GM13977 (cell line): ENCODE measurements around the gene SMIM24.
A peak's percentile ranks its signal among the peaks of the same experiment; 100 is the strongest.

ENCODE experiments used
- DNase-seq: peaks from one replicate; pipeline ENCODE4 v3.0.0; 2012; ENCODE audit warnings: low spot score
- in situ Hi-C: fragments of 300-500 bp; cut with MboI; formaldehyde crosslinking; loops from one replicate; pipeline ENCODE4 v1.12.0; 2022; ENCODE audit warnings: low sequenced_read_pairs, low pct_unique_long_range_greater_than_20kb, mixed read lengths, inconsistent platforms; ENCODE audit not compliant: unreplicated experiment
- TF ChIP-seq, protein P1 (sequence below): IDR thresholded peaks from 2 replicates; pipeline ENCODE4 v1.5.1; 2012; ENCODE audit warnings: mild to moderate bottlenecking, control low read depth; ENCODE audit not compliant: insufficient read depth; ENCODE audit errors: extremely low read depth, missing control alignments

SMIM24 gene

GRCh38 chr19:3479177-3479833, 1.0 kb downstream of the SMIM24 start:
- TF ChIP-seq, protein P1, sequence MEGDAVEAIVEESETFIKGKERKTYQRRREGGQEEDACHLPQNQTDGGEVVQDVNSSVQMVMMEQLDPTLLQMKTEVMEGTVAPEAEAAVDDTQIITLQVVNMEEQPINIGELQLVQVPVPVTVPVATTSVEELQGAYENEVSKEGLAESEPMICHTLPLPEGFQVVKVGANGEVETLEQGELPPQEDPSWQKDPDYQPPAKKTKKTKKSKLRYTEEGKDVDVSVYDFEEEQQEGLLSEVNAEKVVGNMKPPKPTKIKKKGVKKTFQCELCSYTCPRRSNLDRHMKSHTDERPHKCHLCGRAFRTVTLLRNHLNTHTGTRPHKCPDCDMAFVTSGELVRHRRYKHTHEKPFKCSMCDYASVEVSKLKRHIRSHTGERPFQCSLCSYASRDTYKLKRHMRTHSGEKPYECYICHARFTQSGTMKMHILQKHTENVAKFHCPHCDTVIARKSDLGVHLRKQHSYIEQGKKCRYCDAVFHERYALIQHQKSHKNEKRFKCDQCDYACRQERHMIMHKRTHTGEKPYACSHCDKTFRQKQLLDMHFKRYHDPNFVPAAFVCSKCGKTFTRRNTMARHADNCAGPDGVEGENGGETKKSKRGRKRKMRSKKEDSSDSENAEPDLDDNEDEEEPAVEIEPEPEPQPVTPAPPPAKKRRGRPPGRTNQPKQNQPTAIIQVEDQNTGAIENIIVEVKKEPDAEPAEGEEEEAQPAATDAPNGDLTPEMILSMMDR, result no peak
- in situ Hi-C loops, result loop anchor here (25.0 kb wide), 1 partner anchor 517 kb away; no protein-coding TSS in a partner anchor
- peak; percentile 83 for DNase-seq

DNA sequence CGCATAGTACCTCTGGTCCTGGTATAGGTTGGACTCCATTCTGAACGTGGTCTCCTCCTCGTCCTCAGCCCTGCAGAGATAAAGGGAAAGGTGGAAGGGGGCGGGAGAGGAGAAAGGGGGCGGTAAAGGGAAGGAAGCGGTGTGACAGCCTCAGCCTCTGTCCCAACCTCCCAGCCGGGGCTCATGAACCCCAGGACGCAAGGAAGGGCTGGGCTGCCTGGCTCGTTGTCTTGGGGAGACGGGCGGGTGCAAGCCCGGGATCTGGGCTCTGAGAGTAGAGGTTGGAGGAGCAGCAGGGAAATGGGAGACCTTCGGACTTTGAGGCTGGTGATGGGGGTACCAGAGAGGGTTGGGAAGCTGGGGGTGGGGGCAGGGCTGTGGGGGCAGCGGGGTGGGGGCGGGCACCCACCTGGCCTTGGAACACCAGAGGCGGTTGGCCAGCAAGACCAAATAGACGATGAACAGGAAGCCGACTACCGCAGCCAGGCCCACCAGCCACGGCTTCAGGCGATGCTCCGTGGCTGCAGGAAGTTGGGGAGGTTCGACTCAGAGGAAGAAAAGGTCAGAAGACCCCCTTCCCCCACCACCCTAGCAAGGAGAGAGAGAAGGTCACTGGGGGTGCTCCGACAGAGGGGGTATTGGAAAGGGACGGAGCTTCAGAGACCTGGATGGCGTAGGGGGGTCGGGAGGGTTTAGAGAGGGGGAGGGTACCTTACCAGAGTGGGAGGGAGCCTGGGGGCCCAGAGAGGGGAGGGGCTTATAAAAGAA, 1.7 kb downstream of the SMIM24 start:
- TF ChIP-seq, protein P1, result no peak
- in situ Hi-C loops, result loop anchor here (25.0 kb wide), 1 partner anchor 516 kb away; no protein-coding TSS in a partner anchor
- DNase-seq, result no peak

- TF ChIP-seq, protein P1, result no peak
- in situ Hi-C loops, result loop anchor here (25.0 kb wide), 1 partner anchor 516 kb away; no protein-coding TSS in a partner anchor
- no peak for DNase-seq
These were observed 2.4 kb downstream of the SMIM24 start for GRCh38 chr19:3477951-3478350.

DNA sequence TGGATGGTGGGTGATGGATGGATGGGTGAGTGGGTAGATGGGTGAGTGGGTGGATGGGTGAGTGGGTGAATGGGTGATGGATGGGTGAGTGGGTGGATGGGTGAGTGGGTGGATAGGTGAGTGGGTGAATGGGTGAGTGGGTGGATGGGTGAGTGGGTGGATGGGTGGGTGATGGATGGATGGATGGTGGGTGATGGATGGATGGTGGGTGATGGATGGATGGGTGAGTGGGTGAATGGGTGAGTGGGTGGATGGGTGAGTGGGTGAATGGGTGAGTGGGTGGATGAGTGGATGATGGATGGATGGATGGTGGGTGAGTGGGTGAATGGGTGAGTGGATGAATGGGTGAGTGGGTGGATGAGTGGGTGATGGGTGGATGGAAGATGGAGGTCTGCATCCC, 2.8 kb downstream of the SMIM24 start:
- TF ChIP-seq, protein P1, result no peak
- DNase-seq, result no peak
- in situ Hi-C loops, result loop anchor here (25.0 kb wide), 1 partner anchor 515 kb away; no protein-coding TSS in a partner anchor

DNA sequence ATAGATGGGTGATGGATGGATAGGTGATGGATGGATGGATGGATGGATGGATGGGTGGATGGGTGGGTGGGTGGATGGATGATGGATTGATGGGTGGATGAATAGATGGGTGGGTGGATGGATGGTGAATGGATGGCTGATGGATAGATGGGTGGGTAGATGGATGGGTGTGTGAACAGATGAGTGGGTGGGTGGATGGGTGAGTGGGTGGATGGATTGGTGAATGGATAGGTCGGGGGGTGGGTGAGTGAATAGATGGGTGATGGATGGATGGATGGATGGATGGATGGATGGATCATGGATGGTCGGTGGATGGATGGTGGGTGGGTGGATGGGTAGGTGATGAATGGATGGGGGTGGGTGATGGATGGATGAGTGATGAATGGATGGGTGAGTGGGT, 3.5 kb downstream of the SMIM24 start:
- TF ChIP-seq, protein P1, result no peak
- no peak for DNase-seq
- in situ Hi-C loops, result loop anchor here (25.0 kb wide), 1 partner anchor 515 kb away; no protein-coding TSS in a partner anchor

GRCh38 chr19:3475449-3475848, 4.9 kb downstream of the SMIM24 start:
- in situ Hi-C loops, result loop anchor here (25.0 kb wide), 1 partner anchor 513 kb away; no protein-coding TSS in a partner anchor
- TF ChIP-seq, protein P1, result no peak
- DNase-seq, result no peak
